ELF-1 (cell line): ENCODE measurements around the gene MRPL43.
A peak's percentile ranks its signal among the peaks of the same experiment; 100 is the strongest.

Experiments
- DNase-seq: peaks from one replicate; pipeline ENCODE4 v3.0.0-alpha.2; 2016; ENCODE audit warnings: low read depth, low spot score

Gene MRPL43

DNA sequence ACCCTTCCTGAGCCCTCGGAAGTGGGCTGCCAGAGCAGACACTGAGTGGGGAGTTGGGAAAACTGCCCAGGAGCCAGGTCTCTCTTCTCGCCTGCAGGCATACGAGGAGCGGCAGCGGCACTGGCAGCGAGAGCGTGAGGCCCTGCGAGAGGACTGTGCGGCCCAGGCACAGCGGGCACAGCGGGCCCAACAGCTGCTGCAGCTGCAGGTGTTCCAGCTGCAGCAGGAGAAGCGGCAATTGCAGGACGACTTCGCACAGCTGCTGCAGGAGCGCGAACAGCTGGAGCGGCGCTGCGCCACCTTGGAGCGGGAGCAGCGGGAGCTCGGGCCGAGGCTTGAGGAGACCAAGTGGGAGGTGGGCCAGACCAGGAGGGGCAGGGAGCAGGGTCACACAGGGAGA lies 18.1 kb upstream of the MRPL43 start:
- no peak for DNase-seq

DNA sequence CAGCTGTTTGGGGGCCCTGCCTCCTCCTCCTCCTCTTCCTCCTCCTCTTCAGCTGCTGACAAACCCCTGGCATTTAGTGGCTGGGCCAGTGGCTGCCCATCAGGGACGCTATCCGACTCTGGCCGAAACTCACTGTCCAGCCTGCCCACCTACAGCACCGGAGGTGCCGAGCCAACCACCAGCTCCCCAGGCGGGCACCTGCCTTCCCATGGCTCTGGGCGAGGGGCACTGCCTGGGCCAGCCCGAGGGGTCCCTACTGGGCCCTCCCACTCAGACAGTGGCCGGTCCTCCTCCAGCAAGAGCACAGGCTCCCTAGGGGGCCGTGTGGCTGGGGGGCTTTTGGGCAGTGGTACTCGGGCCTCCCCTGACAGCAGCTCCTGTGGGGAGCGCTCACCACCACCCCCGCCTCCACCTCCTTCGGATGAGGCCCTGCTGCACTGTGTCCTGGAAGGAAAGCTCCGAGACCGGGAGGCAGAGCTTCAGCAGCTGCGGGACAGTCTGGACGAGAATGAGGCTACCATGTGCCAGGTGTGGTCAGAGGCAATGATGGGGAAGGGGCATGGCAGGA lies 16.4 kb upstream of the MRPL43 start:
- no peak for DNase-seq

GRCh38 chr10:101002456-101002855 lies 15.2 kb upstream of the MRPL43 start:
- DNase-seq = no peak

- no peak for DNase-seq
Observed at GRCh38 chr10:101001659-101002035, 14.3 kb upstream of the MRPL43 start.

GRCh38 chr10:101000915-101001658 lies 13.8 kb upstream of the MRPL43 start:
- DNase-seq = peak; percentile 48

- DNase-seq = peak; percentile 42
Observed at GRCh38 chr10:101000127-101000914, 13.0 kb upstream of the MRPL43 start.

GRCh38 chr10:100999742-101000126 lies 12.4 kb upstream of the MRPL43 start, which contains the start of gene LZTS2:
TSS of gene LZTS2 (plus strand) at chr10:100999808. CDS start at chr10:101002539, 2,731 bp downstream.
- DNase-seq = no peak

DNA sequence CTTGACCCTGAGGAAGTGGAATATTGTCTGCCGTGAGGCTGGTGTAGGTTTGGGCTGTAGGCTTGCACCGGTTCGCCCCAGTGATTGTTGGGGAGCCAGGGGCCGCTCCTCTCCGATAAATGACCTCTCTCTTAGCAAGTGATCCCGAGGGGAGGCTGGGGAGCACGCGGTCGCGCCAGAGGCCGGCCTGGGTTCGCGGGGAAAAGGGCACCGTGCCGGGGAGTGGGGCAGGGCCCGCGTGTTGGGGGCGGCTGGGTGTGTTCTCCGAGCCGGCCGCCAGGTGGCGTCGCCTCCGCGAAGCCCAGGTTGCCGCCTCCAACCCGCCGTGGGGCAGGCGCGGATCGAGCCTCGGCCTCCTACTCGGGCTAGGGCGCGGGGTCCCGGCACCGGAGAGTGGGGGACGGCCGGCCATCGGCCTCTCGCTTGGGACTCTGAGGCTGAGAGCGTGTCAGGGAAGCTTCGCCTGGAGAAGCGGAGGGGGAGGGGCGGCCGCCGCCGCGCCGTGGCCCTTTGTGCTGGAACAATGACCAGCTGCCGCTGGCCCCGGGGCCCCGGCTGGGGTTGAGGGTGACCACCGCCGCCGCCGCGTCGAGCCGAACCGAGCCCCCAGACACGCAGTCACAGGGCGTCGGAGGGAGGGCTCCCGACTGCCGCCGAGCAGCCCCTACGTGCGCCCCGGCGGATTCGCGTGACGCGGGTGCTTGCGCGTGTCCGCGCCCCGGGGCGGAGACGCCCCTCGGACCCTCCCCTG lies 11.9 kb upstream of the MRPL43 start:
- peak; percentile 84 for DNase-seq

DNA sequence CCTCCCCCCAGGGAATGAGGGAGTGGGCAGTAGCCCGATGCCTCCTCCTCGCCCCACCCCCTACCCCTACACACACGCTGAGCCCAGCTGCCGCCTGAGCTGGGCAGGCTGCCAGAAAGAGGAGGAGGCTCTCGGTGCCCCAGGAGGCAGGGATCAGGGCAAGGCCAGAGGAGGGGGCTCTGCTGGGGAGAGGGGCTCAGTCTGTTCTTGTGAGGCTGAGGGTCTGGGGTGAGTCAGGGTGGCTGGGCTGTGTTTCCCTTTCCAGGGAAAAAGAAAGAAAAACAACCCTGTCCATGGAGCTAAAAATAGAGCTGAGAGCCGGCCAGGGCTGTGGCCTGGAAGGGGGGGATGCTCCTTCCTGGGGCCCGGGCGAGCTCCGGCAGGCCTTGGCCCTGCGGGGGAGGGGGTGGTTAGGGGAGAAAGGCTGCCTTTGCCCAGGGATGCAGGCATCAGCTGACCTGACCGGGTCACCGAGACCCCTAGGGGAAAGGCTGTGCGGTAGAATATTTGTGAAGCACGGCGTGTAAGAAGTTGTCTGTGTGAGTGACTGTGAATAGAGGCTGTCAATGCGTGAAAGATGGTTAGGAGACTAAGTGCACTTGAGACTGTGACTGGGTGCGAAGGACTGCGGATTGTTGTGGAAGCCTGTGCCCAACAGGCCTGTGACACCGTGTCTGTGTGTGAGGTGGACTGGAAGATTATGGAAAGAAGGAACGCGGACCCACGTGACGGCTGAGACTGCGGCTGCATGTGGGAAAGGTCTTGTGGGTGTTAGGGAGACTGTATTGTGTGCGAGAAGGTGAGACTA lies 11.1 kb upstream of the MRPL43 start:
- DNase-seq = peak; percentile 65

DNA sequence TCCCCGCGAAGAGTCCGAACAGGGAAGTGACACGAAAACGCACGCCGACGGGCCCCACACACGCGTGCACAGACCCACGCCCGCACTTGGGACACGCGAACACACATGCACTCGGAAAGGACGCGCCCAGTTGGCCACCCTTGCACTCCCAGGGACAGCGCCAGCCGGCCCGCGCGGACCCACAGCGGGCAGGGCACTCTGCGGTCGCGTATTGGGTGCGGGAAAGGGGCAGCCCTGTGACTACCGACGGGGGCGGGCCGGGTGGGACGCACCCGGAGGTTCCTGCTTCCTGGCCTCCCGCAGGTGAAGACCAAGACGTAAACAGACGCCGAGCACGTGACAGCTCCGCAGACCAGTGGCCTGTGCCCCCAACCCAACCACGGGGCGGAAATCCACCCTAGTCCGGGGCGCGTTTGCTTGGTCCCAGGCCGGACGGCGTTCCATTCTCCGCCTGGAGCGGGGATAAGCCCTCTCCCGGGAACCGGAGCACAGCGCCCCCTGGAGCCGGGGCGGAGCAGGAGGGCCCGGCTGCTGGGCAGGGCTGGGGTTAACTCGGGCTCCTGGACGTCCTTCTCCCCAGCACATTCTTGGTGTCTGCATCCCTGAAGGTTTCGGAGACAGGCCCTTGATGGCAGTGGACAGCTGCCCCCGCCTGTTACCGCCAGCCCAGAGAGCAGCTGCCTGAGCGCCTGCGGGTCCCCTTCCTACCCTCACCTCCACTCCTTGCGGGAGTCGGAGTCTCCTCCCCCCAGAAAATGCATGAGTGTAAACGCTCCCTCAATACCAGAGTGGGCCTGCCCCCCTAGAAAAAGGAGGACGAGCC lies 10.3 kb upstream of the MRPL43 start:
- DNase-seq = peak; percentile 92

- peak; percentile 79 for DNase-seq
Observed at GRCh38 chr10:100996678-100997359, 9.5 kb upstream of the MRPL43 start.

DNA sequence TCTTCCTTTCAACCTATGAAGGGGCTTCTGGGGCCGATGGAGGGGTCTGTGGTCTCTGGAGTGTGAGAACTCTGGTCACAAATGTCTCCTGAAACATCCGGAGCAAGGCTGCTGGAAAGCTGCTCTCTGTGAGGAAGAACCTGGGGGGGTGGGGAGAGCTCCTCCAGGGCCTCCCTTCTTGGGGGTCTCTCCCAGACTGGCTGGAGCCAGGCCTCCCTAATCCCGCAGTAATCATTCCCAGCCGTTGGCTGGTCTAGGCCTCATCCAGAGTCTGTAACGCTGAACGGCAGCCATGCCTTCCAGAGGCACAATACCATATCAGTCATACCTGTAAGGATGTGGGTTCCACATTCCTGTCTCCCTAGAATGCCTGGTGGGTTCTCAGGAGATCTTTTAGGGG lies 7.9 kb upstream of the MRPL43 start:
- DNase-seq = no peak

- peak; percentile 28 for DNase-seq
Observed at GRCh38 chr10:100993986-100994708, 6.8 kb upstream of the MRPL43 start.

GRCh38 chr10:100989088-100989487 lies 1.8 kb upstream of the MRPL43 start:
- DNase-seq = no peak

DNA sequence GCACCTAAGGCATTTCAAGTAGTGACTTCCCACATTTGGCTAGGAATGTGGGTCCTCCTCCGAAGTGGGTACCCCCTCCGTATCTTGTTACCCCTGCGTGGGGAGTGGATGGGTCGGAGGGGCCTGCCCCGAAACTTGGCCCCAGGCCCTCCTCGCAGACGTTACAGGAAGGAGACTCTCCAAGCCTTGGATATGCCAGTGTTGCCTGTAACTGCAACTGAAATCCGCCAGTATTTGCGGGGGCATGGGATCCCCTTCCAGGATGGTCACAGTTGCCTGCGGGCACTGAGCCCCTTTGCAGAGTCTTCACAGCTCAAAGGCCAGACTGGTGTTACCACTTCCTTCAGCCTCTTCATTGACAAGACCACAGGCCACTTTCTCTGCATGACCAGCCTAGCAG lies 869 bp upstream of the MRPL43 start:
- no peak for DNase-seq

- no peak for DNase-seq
Observed at GRCh38 chr10:100987685-100988049, 370 bp upstream of the MRPL43 start.

- DNase-seq = no peak
Observed at GRCh38 chr10:100986623-100986951, 710 bp downstream of the MRPL43 start.

- no peak for DNase-seq
Observed at GRCh38 chr10:100985336-100985735, 2.0 kb downstream of the MRPL43 start.

GRCh38 chr10:100984672-100985177 lies 2.6 kb downstream of the MRPL43 start:
- DNase-seq = no peak
